Urothelium cell line (cell line): ENCODE results near the gene ACBD7.

Source experiments
- DNase-seq: peaks from one replicate; pipeline ENCODE4 v3.0.0; 2011; ENCODE audit warnings: low spot score, mixed read lengths
- FAIRE-seq: peaks from 2 replicates; lab custom pipeline; 2011; peaks lifted over from hg19 to GRCh38; lab: Jason Lieb, UNC

Gene ACBD7

GRCh38 chr10:15027741-15028140 lies 60.8 kb downstream of the ACBD7 start:
- FAIRE-seq (no peak), DNase-seq (no peak)
